GM04504 (cell line): Measurements from ENCODE around the gene EDA.

Experiments
- DNase-seq: peaks from one replicate; pipeline ENCODE4 v3.0.0-alpha.2; 2012; ENCODE audit warnings: low read depth

The EDA gene

DNA sequence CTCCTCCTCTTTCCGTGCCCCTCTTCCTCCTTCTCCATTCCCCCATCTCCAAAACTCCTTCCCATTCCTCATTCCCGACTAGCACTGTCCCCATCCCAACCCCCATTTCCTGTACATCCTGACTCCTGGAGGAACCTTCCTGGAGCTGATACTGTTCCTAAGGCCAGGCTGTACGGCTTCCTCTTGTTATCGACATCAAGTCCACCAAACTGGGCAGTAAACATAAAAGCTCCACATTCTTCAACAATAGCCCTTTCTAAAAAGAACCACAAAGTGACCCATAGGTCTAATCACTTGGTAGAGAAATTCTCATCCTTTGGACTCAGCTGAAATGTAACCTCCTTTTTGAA is 410.9 kb downstream of the EDA start:
- no peak for DNase-seq

DNA sequence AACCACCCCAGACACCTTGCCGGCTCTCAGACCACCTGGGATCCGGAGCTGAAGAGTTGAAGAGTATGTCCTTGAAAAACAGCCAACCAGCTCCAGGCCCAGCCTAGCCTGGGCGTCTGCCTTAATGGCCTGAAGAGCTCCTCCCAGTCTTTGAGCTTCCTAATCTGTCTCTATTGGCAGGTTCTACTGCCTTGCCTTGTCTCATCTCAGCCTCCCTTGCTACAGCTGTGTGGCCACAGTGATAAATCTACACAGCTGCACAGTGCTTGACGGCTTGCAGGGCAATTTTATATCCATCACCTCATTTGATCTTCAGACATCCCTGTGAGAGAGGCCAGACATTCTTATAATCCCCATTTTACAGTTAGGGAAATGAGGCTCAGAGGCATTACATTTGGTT is 413.9 kb downstream of the EDA start:
- DNase-seq, result no peak

DNA sequence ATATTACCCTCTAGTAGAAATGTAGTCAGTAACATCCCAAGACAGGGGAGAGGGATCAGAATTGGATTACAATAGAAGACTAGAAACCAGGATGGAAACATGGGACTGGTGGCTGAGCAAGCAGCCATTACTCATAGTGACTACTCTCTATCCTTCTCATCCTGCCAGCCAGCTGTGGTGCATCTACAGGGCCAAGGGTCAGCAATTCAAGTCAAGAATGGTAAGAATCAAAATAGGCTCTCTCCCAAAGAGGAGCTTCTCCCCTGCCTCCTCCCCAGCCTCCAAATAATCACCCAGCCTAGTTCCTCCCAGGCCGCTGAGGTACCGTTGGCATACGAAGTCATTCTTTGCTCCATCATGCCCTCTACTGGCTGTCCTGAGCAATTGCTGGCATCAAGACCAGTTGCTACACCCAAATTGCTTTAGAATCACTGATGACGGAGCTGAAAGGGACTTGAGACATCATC is 414.4 kb downstream of the EDA start:
- peak; percentile 14 for DNase-seq

DNA sequence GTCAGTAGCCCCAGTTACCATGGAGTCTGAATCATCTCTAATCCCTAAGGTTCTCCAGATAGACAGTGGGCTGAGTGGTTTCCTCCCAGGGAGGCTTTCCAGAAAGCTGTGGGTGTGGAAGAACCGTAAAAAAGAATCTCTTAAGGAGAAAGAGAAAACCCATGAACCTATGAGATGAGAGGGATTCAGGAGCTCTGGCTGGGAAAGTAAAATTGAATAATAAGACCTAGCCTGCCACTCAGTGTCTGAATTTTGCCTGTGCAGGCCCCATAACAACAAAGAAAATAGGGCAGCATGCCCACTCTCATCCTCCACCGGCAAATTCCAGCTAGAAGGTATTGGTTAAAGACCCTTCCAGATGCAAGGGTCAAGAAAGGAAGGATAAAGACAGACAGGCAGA is 416.9 kb downstream of the EDA start:
- no peak for DNase-seq

DNA sequence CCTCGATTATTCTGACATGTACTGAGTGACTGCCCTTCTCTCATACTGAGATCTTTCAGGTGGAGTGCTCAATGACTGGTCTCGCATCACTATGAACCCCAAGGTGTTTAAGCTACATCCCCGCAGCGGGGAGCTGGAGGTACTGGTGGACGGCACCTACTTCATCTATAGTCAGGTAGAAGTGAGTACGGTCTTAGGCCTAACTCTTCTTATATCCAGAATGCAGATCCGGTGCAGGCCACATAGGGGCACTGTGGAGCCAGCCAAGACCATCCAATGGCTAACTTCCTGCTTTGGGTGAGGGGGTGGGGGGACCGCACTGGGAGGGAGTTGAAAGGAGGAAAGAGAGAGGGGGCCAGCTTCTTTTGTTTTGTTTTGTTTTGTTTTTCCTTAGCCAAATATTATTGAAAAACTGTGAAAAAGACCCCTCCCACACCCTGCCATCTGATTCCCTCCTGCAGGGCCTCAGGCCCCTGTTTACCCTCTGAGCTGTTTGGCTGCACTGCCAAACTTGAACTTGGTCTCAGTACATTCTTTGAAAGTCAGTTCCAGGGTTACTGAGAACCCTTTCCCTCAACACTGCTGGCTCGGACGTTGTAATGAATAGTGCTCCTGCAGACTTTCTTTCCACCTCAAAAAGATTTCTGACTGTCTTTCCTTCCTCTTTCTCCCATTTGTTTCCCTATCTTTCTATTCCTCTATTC is 417.6 kb downstream of the EDA start:
- DNase-seq, result no peak

DNA sequence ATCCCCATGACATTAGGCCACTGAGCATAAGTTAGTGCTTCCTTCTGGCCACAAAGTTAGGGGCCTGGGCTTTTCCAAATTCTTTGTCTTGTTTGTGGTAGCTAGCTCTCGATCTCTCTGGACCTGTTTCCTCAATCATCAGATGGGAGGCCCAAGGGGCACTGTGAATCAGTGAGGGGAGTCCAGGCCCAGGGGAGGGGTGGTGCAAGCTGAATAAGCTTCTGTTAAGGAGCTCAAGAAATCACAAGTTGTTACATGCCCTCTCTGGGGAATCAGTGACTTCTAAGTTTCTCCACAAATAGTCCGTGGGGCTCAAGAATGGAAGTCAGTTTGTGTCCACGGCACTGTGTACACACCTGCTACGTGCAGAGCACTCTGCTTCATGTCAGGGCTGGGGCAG is 418.7 kb downstream of the EDA start:
- no peak for DNase-seq

DNA sequence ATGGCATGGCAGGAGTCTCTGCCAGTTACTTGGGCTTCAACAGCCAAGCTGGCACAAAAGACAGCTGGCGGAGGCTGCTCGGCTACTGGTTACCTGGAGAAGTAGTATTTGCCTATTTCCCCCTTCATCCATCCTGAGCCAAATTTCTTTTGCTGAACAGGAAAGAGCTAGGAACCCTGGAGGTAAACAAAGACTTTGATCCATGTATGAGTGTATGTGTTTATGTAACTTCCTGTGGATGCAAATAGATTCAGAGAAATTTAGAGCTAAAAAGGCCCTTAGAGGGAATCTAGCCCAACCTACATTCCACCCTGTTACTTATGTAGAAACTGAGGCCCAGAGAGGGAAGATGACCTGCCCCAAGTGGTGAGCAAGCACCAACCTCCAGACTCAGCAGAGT is 422.6 kb downstream of the EDA start:
- no peak for DNase-seq

DNA sequence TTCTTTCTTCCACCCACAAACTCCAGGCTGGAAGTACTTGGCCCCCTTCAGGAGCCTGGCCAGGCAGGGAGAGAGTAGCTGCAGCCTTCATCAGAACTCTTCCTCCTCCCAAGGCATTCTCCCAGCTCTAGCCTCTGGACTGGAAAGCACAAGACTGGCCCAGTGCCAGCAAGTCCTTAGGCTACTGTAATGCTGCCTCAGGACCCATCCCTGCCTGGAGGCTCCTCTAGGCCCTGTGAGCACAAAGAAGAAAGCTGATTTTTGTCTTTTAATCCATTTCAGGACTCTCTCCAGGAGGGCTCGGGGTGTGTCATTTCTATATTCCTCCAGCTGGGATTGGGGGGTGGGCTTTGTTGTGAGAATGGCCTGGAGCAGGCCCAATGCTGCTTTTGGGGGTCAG is 423.0 kb downstream of the EDA start:
- DNase-seq, result no peak

DNA sequence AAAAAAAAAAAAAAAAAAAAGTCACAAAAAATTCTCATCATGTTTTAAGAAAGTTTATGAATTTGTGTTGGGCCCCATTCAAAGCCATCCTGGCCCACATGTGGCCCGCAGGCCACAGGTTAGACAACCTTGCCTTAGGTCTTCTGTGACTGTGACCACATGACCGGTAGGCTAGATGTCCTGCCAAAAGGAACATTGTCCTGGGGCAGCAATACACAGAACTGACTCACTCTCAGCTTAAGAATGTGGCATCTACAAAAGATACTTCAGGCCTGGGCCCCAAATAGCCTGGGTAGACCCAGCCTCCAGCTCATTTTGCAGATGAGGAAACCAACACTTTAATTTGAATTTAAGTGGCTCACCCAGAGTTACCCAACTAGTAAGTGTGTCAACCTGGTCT is 423.8 kb downstream of the EDA start:
- no peak for DNase-seq

DNA sequence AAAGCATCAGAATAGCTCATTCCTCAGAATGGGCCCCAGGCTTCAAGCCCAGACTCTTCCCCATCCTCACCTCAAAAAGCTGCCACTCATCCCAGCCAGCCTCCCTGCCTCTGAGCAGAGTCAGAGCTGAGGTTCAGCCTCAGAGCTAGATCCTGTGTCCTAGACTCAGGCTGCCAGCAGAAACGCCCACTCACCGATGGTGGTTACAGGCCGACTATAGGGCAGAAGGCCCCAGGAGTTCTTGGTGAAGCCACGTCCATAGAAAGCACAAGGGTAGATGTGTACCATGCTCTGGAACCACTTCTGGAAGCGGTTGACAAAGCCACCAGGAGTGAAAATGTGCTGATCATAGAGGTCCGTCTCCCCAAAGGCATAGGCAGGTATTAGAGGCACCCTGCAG is 426.1 kb downstream of the EDA start:
- no peak for DNase-seq

DNA sequence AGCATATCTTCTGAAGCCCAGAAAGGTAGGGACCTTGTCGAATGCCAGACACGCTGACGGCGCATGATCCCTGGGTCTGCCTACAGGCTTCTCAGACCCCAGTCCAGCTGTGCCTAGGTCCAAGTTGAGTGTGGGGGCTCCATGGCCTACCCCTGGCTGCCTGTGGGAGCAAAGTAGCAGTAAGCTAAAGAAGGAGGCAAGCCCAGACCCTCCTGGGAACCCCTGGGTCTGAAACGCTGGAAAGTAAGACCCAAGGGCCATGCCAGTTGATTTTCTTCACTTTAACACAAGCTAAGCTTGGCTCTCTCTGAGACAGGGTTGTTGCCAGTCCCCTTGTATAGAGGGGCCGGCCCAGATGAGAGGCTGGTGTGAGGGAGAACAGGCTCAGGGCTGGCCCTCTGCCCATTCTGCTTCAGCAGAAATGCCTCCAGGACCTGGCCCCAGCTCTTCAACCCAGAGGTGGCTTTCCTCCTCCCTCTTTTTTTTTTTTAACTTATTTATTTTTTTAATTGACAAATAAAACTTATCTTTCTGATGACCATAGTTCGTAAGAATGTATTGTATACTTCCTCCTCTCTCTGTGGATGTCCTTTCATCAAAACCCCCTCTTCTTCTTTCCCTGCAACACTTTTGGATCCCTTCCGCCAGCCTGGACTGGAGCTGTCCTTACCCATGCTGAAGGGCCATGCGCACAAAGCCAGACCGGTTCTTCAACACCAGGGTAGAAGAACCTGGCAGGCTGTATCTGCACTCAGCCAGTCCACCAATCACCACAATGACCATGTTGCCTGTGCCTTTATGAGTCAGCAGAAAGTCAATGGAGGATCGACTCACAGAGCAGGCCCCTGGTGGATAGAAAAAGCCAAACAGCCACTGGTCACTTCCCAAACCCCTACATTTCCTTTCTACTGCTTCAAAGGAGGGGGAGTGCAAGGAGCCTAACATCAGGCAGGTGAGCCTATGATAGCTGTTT is 426.8 kb downstream of the EDA start:
- no peak for DNase-seq

DNA sequence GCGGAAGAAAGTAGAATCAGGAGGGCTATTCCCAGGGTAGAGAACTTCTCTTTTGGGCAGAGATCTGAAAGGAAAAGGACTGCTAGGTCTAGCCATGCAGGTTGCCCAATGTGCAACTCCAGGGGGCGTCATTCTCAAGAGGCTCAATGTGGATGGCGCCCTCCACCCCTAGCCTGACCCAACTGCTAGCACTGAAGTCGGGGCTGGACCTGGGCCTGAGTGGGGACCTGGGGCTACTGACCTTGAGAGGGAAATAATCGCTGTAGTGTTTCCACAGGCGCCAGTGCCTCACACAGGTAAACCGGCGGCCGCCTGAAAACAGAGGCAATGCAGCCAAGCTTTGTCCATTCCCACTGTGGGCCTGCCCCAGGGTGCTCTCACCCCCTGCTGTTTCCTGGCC is 427.8 kb downstream of the EDA start:
- DNase-seq, result no peak

DNA sequence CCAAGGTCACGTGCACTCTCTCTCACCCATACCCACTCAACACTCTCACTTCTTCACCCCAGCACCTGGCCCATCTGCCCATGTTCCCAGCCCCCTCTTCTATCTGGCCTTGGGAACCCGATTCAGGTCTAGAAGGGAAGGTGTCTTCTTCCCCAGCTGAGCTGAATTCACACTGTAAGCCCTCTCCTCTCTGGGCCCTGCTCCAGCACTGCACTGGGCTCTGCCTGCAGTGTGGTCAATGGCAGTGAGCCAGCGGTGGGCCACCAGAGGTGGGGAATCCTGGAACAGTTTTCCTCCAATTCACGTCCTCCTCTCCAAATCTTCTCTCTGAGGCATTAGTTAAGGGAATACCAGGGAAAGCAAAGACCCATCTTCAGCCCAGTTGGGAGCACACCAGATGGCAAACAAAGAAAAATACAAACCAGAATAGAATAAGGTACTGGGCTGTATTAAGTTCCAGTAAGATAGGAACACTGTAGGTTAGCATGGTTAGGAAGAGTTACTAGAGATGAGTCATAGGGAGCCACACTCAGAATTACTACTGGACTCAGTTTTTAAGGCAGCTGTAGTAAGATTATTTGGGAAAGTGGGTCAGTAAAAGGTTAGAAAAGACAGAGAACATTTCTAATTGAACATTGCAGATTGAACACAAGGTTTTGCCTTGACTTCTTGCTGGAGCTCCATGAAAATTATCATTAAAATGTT is 428.8 kb downstream of the EDA start:
- no peak for DNase-seq

DNA sequence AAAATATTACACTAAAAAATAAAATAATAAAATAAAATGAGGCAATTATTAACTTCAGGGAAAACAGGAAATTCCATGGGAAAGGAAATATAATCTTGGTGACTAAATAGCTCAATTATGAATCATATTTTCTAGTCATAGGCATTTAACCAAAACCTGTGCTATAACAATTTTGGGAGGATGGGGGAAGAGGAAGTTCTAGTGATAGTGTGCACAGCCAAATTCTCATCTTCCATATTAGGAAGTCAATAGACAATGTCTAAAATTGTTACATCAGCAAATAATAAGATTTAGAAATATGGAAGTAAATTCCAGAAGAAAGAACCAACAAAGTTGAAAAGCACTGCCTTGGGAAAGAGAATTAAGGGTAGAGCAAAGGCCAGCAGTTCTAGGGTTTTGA is 431.1 kb downstream of the EDA start:
- no peak for DNase-seq

DNA sequence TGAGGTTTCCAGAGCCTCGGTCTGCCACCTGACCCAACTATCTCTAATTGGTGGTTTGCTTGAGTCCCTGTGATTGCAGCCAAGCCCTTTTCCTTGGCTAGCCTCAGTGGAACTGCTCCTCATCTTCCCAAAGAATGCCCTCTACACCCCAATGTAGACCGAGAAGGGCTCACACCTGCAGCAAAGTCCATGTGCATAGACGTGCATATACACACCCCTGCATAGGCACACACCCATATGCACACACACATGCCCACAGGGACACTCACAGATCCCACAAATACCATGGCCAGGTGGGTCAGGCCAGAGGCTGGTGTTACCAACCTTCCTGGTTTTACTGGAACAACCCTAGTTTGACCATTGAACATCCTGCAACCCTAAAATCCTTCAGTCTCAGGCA is 433.5 kb downstream of the EDA start:
- DNase-seq, result no peak

DNA sequence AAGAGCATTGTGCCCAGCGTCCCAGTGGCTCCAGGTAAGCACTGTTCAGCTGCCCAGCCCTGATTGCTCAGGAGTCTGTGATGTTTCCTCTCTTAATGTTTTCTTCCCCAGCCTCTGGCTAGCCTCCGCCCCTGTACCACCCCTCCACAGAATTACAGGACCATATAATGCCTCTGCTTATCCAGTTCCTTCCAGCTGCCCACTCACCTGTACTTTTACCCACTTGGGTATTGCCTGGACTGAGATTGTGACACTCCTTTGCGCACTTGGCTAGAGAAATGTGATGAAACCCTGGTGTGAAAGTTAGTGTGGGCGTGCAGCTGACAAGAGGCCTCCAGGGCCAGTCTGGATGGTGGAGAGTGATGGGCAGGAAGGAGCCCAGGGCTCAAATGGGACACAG is 434.0 kb downstream of the EDA start, which contains the start of gene AWAT2:
Gene AWAT2, minus strand, starts transcription at position 14 of the 400 bp plus-strand sequence. Its CDS starts 6 bp downstream, at position 8.
- DNase-seq, result no peak

DNA sequence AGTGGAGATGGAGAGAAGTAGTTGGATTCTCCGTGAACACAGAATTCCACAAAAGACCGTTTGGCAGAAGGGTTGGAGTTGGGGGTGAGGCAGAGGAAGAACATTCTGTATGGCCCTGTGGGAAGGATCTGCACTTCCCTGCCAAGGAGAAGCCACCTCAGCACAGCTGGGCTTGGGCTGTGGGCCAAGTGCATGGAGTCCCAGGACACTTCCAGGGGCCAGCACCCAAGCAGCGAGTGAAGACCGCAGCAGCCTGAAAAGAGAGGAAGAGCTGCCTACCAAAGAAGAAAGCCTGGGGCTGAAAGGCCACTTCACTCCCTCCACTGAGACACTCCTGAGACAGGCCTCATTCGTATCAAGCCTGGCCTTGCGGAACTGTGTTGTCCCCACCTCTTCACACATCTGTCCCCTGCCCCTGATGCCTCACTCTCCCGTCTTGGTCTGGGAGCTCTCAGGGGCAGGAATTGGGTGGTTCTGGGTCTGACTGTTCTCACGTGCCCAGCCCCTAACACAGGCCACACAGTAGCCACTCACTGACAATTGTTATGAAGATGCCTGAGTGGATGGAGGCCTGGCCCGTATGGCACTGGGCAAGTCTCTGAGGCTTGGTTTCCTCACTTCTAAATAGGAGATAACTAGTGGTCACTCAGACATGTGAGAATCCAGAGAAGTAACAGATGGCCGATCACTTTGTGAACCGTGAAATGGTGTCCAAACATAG is 437.1 kb downstream of the EDA start:
- DNase-seq, result no peak

DNA sequence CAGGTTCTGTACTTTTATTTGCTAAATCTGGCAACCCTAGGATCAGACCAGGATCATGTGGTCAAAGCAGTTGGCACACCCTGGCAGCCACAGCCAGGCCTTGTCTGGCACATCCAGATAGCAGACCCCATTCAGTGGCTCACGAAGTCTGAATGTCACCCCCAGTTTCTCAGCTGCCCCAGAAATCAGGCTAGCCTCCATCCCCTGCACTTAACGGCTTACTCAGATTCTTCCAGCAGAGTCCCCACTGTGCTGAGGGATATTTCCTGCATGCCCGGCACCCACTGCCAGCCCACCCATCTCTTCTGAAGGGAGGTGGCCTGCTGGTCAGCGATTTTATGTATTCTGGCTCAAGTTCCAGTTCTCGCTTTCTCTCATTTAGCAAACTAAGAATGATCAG is 438.5 kb downstream of the EDA start:
- no peak for DNase-seq

DNA sequence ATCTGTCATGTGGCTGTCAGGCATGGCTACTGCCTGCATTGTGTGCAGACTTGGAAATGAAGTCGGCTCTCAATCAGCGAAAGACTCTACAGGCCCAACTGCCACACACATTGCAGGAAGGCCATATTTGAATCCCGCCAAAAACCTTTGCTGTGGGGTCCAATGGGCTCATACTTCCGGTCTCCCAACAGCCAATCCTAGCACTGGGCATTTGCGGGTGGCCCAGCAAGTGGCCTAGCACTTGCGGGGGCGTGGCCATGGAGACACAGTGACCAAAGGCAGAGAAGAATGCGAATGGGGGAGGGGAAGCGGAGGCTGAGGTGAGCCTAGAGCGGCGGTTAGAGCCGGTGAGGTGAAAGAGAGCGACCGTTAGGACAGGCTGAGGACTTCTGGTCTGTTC is 446.2 kb downstream of the EDA start, which contains the start of gene OTUD6A:
Gene OTUD6A, plus strand, starts transcription at position 382 of the 400 bp plus-strand sequence. CDS start 68 bp downstream, outside the sequence.
- no peak for DNase-seq

DNA sequence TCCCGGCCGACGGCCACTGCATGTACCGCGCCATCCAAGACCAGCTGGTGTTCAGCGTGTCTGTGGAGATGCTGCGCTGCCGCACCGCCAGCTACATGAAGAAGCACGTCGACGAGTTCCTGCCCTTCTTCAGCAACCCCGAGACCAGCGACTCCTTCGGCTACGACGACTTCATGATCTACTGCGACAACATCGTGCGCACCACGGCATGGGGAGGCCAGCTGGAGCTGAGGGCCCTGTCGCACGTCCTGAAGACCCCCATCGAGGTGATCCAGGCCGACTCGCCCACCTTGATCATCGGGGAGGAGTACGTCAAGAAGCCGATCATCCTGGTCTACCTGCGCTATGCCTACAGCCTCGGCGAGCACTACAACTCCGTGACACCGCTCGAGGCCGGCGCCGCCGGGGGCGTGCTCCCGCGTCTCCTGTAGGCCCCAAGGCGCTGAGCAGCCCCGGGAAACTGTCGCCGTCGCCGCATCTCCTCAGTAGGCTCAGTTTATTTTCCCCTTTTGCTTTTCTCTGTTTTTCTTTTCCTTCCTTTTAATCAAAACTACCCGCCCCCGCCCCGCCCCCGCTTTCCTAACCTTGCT is 447.1 kb downstream of the EDA start:
- DNase-seq, result no peak

DNA sequence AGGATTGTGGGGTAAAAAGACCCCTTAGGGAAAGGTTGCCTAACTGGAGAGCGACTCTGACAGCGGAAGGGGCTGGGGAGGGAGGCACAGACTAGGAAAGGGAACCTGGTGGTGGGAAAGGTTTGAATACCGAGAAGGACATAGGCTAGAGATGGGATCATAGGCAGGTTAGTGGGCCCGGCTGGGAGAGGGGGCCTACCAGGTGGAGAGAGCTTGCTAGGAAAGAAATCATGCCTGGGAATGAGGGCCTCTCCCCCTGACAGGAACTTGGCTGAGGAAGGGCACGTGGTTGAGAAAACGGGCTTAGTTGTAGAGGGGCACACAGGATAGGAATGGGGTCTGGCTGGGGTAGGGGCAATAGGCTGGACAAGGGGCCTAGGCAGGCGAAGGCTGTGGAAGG is 450.7 kb downstream of the EDA start:
- DNase-seq, result no peak
